Retina (tissue), 1 donor: ENCODE data around the gene NIPBL.

ENCODE experiments used
- DNase-seq: peaks from one replicate; pipeline ENCODE4 v3.0.0-alpha.2; 2016

NIPBL gene

GRCh38 chr5:37109338-37109737, 232.8 kb downstream of the NIPBL start:
- no peak for DNase-seq

DNA sequence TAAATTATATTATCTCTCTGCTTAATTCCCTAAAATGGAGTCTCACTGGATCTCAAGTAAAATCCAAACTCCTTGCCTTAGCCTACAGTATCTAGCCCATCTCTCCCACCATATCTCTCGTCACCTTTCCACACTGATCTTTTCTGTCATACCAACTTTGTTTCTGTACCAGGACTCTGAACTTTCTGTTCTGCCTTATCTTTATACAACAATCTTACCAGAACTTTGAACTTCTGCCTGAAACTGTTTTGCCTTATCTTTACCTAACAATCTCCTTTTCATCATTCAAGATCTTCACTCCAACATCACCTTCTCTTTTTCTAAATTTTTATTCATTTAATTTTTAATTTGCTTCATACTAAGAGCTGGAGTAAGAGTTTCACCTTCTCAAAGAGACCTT, 233.6 kb downstream of the NIPBL start:
- DNase-seq: no peak

GRCh38 chr5:37111426-37112382, 235.1 kb downstream of the NIPBL start:
- no peak for DNase-seq

GRCh38 chr5:37112383-37112991, 235.9 kb downstream of the NIPBL start:
- DNase-seq: no peak
